DLD1 (cell line): Measurements from ENCODE around the gene TTC33.
"Not testable (repeated sequence)": the region's sequence is repeated elsewhere in the genome, so short reads cannot be mapped to it uniquely, and the experiment has no call there.

Source experiments
- in situ Hi-C: cut with HindIII; loops from 2 replicates; pipeline ENCODE4 v1.10.0; 2017; ENCODE audit warnings: low sequenced_read_pairs

The TTC33 gene

GRCh38 chr5:40575411-40575810 is 180.3 kb downstream of the TTC33 start:
- in situ Hi-C loops = no loop called here

GRCh38 chr5:40572937-40573336 is 182.8 kb downstream of the TTC33 start:
- in situ Hi-C loops = no loop called here

DNA sequence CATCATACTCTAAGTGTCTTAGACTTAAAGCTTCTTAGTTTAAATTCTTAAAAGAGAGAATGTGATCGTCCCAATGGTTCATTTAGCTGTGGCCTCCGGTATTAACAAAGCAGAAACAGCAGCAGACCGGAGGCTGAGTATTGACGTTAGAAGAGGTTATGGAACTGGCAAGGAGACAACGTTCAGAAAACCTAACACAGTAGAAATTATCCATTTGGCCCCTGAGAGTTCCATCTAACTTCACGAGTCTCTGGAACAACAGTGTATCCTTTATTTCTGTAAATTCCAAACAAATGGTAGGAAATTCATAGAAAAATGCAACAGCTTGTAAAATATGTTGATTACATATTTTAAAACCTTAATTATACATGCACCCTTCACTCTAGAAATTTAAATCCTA is 183.4 kb downstream of the TTC33 start:
- in situ Hi-C loops = no loop called here

- in situ Hi-C loops = no loop called here
These were observed 184.0 kb downstream of the TTC33 start for GRCh38 chr5:40571729-40572128.

GRCh38 chr5:40570408-40571129 is 185.2 kb downstream of the TTC33 start:
- in situ Hi-C loops = no loop called here

GRCh38 chr5:40569546-40570270 is 186.1 kb downstream of the TTC33 start:
- in situ Hi-C loops = no loop called here

DNA sequence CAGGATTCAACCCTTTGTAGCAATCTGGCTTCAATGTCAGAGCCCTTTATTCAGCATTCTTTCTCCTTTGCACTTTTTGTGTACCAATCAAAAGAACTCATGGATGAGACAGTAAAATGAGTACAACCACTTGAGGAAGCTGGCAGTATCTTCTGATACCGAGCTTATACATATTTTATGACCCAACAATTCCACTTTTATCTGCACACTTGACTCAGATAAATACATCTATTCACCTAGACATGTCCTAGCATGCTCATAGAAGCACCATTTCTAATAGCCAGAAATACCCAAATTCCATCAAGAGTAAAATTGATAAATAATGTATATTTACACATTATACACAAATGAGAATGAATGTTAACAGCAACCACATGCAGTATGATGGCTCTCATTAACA is 187.2 kb downstream of the TTC33 start:
- in situ Hi-C loops = no loop called here

GRCh38 chr5:40563173-40563572 is 192.6 kb downstream of the TTC33 start:
- in situ Hi-C loops = not testable (repeated sequence)

DNA sequence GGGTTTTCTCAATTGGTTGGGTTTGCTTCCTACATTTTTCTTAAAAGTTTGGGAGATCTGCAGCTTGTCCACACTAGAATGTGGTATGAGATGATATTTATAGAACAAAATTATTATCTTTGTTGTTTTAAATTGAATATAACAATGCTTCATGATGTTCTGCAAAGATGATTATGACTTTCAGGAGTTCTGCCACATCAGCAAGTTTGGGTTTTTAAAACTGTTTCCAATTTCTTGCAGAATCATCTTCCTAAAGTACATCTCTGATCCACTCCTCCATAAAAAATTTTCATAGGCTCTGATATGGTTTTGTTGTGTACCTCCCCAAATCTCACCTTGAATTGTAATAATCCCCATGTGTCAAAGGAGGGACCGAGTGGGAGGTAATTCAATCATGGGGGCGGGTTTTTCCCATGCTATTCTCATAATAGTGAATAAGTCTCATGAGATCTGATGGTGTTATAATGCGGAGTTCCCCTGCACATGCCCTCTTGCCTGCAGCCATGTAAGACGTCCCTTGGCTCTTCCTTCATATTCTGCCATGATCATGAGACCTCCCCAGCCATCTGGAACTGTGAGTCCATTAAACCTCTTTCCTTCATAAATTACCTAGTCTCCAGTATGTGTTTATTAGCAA is 195.2 kb downstream of the TTC33 start:
- in situ Hi-C loops = no loop called here

- in situ Hi-C loops = no loop called here
These were observed 196.5 kb downstream of the TTC33 start for GRCh38 chr5:40559306-40559705.

DNA sequence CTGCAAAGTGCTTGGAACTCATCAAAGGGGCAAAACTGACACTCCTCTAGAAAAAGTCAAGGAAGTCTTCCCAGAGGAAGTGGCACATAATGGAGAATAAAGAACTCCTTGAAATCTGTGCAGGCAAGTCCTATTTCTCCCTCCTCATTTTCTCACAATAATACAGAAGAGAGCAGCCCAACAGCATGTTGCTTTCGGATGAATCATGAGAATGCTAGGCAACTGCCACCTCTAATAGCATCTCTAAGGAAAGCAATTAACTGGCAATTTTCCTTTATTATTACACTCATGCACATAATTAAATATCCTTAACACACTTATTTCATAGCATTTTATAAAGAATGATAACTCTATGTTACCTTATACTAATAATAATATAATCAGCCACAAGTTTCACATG is 198.3 kb downstream of the TTC33 start:
- in situ Hi-C loops = no loop called here

DNA sequence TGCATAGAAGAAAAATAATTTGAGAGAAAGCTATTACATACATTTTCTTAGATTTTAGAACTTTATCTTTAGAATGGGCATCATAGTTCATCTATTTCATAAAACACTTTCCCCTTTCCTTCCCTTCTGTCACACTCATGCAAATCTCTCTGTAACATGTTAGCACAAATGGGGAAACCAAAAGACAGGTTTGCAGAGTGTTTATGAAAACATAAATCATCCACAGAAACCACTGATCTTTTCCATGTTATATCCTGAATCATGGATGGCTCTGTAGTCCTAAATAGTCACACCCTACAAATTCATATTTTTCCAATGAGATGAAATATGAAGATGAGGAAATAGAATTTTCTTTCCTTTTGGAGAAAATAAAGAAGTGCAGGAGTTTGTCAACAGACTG is 198.9 kb downstream of the TTC33 start:
- in situ Hi-C loops = no loop called here

GRCh38 chr5:40555886-40556285 is 199.9 kb downstream of the TTC33 start:
- in situ Hi-C loops = no loop called here

- in situ Hi-C loops = loop anchor here (5.0 kb wide), 1 partner anchor 47 kb away; no protein-coding TSS in a partner anchor
These were observed 200.9 kb downstream of the TTC33 start for GRCh38 chr5:40554813-40555212.

- in situ Hi-C loops = loop anchor here (5.0 kb wide), 1 partner anchor 48 kb away; no protein-coding TSS in a partner anchor
These were observed 201.7 kb downstream of the TTC33 start for GRCh38 chr5:40554054-40554453.

DNA sequence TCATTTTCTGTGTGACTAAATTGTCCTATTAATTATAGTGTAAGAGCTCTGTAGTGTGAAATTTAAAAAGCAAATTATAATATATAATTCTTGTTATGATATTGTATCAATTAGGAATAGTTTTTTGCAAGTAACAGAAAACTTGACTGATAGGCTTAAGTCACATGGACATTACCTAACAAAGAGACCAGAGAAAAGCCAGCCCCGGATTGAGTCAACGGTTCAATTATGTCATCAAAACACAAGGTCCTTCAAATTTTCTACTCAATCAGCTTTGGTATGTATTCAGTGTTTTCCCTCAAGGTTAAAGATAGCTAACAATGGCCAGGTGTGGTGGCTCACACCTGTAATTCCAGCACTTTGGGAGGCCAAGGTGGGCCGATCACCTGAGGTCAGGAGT is 202.8 kb downstream of the TTC33 start:
- in situ Hi-C loops = loop anchor here (5.0 kb wide), 1 partner anchor 49 kb away; no protein-coding TSS in a partner anchor

- in situ Hi-C loops = loop anchor here (5.0 kb wide), 1 partner anchor 51 kb away; no protein-coding TSS in a partner anchor
These were observed 204.0 kb downstream of the TTC33 start for GRCh38 chr5:40551496-40552491.

GRCh38 chr5:40550481-40550880 is 205.3 kb downstream of the TTC33 start:
- in situ Hi-C loops = loop anchor here (5.0 kb wide), 1 partner anchor 52 kb away; no protein-coding TSS in a partner anchor

DNA sequence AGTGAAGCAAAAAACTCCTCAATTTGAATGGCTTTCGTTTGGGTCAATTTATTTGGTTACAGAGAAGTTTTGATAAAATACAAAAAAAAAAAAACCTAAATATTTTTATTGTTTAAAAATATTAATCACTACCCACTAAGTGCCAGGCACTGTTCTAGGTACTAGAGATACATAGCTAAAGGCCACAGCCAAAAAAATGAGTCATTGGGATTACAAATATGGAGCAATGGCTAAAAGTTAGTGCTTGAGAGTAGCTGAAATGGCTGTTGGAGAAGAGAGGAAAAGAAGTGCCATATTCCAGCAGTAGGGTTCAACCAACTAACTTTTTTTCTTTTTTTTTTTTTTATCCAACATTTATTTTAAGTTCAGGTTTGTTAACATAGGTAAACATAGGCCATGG is 206.1 kb downstream of the TTC33 start:
- in situ Hi-C loops = loop anchor here (5.0 kb wide), 1 partner anchor 53 kb away; no protein-coding TSS in a partner anchor

- in situ Hi-C loops = no loop called here
These were observed 207.7 kb downstream of the TTC33 start for GRCh38 chr5:40547994-40548575.
